HepG2 (cell line): Measurements from ENCODE around the gene RARS1. TPM values are rescaled to one million over a fixed set of nuclear protein-coding genes. Genes with fewer than 3 reads are reported as not detected.

ENCODE experiments used
- BRCA1 ChIP-seq: sonication (generic); formaldehyde crosslinking; IDR thresholded peaks from 2 replicates; pipeline ENCODE4 v1.4.0; 2020; ENCODE audit warnings: missing genetic modification reagents
- FOXA1 ChIP-seq, 2 experiments: fragments of 450-650 bp in 1 of 2; sonication (generic) in 1 of 2; formaldehyde crosslinking in 1 of 2; IDR thresholded peaks; 2 replicates each; pipeline versions ENCODE4 v1.4.0 to v1.6.1; 2016 to 2020; ENCODE audit warnings: missing genetic modification reagents in 1 of 2
- FOXO4 ChIP-seq: sonication (generic); formaldehyde crosslinking; conservative IDR thresholded peaks from 2 replicates; pipeline ENCODE4 v1.8.1; 2023; ENCODE audit warnings: missing genetic modification reagents
- MIER2 ChIP-seq: IDR thresholded peaks from 2 replicates; pipeline ENCODE4 v1.6.1; 2016; ENCODE audit warnings: missing biosample characterization, missing genetic modification reagents
- MLLT10 ChIP-seq: sonication (generic); formaldehyde crosslinking; IDR thresholded peaks from 2 replicates; pipeline ENCODE4 v1.4.0; 2020; ENCODE audit warnings: missing genetic modification reagents
- NFRKB ChIP-seq: fragments of 450-650 bp; IDR thresholded peaks from 2 replicates; pipeline ENCODE4 v1.6.1; 2017
- PITX1 ChIP-seq: sonication (generic); formaldehyde crosslinking; IDR thresholded peaks from 2 replicates; pipeline ENCODE4 v1.5.1; 2020; ENCODE audit warnings: mild to moderate bottlenecking, missing genetic modification reagents
- SP1 ChIP-seq, 2 experiments: fragments of 450-650 bp in 1 of 2; sonication (generic) in 1 of 2; formaldehyde crosslinking in 1 of 2; IDR thresholded peaks; 2 replicates each; pipeline versions ENCODE4 v1.4.0 to v1.6.1; 2016 to 2020; ENCODE audit warnings: missing genetic modification reagents in 1 of 2
- SRSF1 ChIP-seq: fragments of 200-400 bp; formaldehyde crosslinking; optimal IDR thresholded peaks from 2 replicates; pipeline ENCODE3; 2017; ENCODE audit warnings: mild to moderate bottlenecking, low read depth, low read length, moderate library complexity
- TAF1 ChIP-seq: sonication (generic); formaldehyde crosslinking; IDR thresholded peaks from 2 replicates; pipeline ENCODE4 v1.4.0; 2020; ENCODE audit warnings: missing genetic modification reagents
- ZIK1 ChIP-seq: sonication (generic); formaldehyde crosslinking; IDR thresholded peaks from 2 replicates; pipeline ENCODE4 v1.5.0; 2020; ENCODE audit warnings: mild to moderate bottlenecking, low read depth, missing genetic modification reagents, borderline replicate concordance
- ZNF264 ChIP-seq: sonication (generic); formaldehyde crosslinking; IDR thresholded peaks from 2 replicates; pipeline ENCODE4 v1.4.0; 2020; ENCODE audit warnings: missing genetic modification reagents
- ZNF484 ChIP-seq: sonication (generic); formaldehyde crosslinking; IDR thresholded peaks from 2 replicates; pipeline ENCODE4 v1.5.1; 2020; ENCODE audit warnings: mild to moderate bottlenecking, low read depth, missing genetic modification reagents, borderline replicate concordance
- ZNF549 ChIP-seq: sonication (generic); formaldehyde crosslinking; IDR thresholded peaks from 2 replicates; pipeline ENCODE4 v1.5.0; 2020; ENCODE audit warnings: missing genetic modification reagents
- ZSCAN20 ChIP-seq: sonication (generic); formaldehyde crosslinking; IDR thresholded peaks from 2 replicates; pipeline ENCODE4 v1.4.0; 2020; ENCODE audit warnings: missing genetic modification reagents, mild to moderate bottlenecking, borderline replicate concordance
- polyA plus RNA-seq, 8 experiments: library from polyadenylated mRNA; depleted of rRNA in 3 of 8; stranded (reverse) in 7 of 8; unstranded in 1 of 8; fragments of >200 nt; fragmentation: Illumina TruSeq in 4 of 8; extraction: Trizol in 4 of 8; gene quantifications; 2 replicates each; pipeline versions ENCODE4 v1.2.1 to v1.2.3, GENCODE V29; 2011 to 2016; ENCODE audit warnings: low read depth in 4 of 8, missing spikeins in 1 of 8, mixed read lengths in 1 of 8; ENCODE audit not compliant: insufficient read depth in 1 of 8
- total RNA-seq, 5 experiments: library from RNA; depleted of rRNA; stranded (reverse); fragments of >200 nt; fragmentation: Illumina TruSeq; extraction: Trizol; gene quantifications; 2 replicates each; pipeline ENCODE4 v1.2.3, GENCODE V29; 2016; ENCODE audit warnings: low read depth in 1 of 5
- TF ChIP-seq, protein P1 (sequence below): sonication (generic); formaldehyde crosslinking; IDR thresholded peaks from 2 replicates; pipeline ENCODE4 v1.4.0; 2020; ENCODE audit warnings: missing genetic modification reagents, borderline replicate concordance
- TF ChIP-seq, protein P2 (sequence below): sonication (generic); formaldehyde crosslinking; IDR thresholded peaks from 2 replicates; pipeline ENCODE4 v1.4.0; 2020; ENCODE audit warnings: missing genetic modification reagents, borderline replicate concordance
- TF ChIP-seq, protein P3 (sequence below): sonication (generic); formaldehyde crosslinking; conservative IDR thresholded peaks from 2 replicates; pipeline ENCODE4 v1.8.0; 2022; ENCODE audit warnings: mild to moderate bottlenecking, moderate library complexity, missing genetic modification reagents

RARS1 gene
- total and polyA plus RNA-seq, 2 of the 13 experiments (the other 11 are each of a cell fraction or from before 2014, with no cell fraction given): 54.6 to 170 TPM

DNA sequence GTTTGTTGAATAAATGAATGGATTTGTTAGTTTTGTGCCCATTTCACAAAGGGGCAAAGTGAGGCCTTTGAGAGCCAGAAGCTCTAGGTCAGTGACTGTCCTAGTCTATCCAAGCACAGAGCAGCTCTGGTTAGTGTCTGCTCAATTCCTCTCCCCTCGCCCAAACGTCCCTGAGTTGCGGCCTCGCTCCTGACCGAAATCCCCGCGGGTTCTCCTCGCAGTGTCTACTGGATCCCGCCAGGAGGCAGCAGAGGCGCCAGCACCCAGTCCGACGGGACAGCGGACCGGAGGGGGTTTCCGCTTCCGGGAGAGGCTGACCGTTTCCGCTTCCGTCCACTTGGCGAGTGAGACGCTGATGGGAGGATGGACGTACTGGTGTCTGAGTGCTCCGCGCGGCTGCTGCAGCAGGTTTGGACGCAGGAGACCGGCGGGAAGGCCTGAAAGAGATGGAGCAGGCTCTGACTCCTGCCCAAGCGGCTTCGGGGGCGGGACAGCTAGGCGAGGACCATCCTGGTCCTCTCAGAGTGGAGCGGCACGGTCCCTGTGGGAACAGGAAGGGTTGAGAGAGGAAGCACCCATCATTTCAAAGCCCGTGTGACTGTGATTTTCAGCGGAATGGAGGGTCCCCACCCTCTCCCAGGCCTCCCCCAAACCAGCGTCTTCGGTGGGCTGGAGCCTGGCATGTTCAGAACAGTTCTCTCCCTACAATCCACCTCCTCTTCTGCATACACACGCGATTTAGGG lies at the start of gene RARS1 (continued):
- TF ChIP-seq FOXO4 (CRISPR knock-in tag) (no peak), ZSCAN20 (no peak), TAF1 (peak; percentile 95), ZNF484 (no peak), ZIK1 (CRISPR knock-in tag) (no peak), PITX1 (peak; percentile 43; the same call in 1 of the 2 replicates), MLLT10 (no peak), SRSF1 (peak; percentile 84), ZNF264 (CRISPR knock-in tag) (peak; percentile 54; the same call in 1 of the 2 replicates), ZNF549 (CRISPR knock-in tag) (no peak), BRCA1 (CRISPR knock-in tag) (peak; percentile 94), NFRKB (no peak), FOXA1 (IDR thresholded peaks at IDR 0.05) (no peak), FOXA1 (CRISPR knock-in tag; IDR thresholded peaks at IDR 0.05) (no peak), MIER2 (peak; percentile 83), SP1 (IDR thresholded peaks at IDR 0.05) (no peak), SP1 (CRISPR knock-in tag; IDR thresholded peaks at IDR 0.05) (peak; percentile 72)
- TF ChIP-seq, protein P1, sequence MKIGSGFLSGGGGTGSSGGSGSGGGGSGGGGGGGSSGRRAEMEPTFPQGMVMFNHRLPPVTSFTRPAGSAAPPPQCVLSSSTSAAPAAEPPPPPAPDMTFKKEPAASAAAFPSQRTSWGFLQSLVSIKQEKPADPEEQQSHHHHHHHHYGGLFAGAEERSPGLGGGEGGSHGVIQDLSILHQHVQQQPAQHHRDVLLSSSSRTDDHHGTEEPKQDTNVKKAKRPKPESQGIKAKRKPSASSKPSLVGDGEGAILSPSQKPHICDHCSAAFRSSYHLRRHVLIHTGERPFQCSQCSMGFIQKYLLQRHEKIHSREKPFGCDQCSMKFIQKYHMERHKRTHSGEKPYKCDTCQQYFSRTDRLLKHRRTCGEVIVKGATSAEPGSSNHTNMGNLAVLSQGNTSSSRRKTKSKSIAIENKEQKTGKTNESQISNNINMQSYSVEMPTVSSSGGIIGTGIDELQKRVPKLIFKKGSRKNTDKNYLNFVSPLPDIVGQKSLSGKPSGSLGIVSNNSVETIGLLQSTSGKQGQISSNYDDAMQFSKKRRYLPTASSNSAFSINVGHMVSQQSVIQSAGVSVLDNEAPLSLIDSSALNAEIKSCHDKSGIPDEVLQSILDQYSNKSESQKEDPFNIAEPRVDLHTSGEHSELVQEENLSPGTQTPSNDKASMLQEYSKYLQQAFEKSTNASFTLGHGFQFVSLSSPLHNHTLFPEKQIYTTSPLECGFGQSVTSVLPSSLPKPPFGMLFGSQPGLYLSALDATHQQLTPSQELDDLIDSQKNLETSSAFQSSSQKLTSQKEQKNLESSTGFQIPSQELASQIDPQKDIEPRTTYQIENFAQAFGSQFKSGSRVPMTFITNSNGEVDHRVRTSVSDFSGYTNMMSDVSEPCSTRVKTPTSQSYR (CRISPR knock-in tag): no peak
- TF ChIP-seq, protein P2, sequence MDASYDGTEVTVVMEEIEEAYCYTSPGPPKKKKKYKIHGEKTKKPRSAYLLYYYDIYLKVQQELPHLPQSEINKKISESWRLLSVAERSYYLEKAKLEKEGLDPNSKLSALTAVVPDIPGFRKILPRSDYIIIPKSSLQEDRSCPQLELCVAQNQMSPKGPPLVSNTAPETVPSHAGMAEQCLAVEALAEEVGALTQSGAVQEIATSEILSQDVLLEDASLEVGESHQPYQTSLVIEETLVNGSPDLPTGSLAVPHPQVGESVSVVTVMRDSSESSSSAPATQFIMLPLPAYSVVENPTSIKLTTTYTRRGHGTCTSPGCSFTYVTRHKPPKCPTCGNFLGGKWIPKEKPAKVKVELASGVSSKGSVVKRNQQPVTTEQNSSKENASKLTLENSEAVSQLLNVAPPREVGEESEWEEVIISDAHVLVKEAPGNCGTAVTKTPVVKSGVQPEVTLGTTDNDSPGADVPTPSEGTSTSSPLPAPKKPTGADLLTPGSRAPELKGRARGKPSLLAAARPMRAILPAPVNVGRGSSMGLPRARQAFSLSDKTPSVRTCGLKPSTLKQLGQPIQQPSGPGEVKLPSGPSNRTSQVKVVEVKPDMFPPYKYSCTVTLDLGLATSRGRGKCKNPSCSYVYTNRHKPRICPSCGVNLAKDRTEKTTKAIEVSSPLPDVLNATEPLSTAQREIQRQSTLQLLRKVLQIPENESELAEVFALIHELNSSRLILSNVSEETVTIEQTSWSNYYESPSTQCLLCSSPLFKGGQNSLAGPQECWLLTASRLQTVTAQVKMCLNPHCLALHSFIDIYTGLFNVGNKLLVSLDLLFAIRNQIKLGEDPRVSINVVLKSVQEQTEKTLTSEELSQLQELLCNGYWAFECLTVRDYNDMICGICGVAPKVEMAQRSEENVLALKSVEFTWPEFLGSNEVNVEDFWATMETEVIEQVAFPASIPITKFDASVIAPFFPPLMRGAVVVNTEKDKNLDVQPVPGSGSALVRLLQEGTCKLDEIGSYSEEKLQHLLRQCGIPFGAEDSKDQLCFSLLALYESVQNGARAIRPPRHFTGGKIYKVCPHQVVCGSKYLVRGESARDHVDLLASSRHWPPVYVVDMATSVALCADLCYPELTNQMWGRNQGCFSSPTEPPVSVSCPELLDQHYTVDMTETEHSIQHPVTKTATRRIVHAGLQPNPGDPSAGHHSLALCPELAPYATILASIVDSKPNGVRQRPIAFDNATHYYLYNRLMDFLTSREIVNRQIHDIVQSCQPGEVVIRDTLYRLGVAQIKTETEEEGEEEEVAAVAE (CRISPR knock-in tag): peak; percentile 87; the same call in 1 of the 2 replicates
- TF ChIP-seq, protein P3, sequence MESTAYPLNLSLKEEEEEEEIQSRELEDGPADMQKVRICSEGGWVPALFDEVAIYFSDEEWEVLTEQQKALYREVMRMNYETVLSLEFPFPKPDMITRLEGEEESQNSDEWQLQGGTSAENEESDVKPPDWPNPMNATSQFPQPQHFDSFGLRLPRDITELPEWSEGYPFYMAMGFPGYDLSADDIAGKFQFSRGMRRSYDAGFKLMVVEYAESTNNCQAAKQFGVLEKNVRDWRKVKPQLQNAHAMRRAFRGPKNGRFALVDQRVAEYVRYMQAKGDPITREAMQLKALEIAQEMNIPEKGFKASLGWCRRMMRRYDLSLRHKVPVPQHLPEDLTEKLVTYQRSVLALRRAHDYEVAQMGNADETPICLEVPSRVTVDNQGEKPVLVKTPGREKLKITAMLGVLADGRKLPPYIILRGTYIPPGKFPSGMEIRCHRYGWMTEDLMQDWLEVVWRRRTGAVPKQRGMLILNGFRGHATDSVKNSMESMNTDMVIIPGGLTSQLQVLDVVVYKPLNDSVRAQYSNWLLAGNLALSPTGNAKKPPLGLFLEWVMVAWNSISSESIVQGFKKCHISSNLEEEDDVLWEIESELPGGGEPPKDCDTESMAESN (CRISPR knock-in tag): peak; percentile 92
